ENCODE data around the gene DNAI2.
A peak's percentile ranks its signal among the peaks of the same experiment; 100 is the strongest.

The DNAI2 gene

DNA sequence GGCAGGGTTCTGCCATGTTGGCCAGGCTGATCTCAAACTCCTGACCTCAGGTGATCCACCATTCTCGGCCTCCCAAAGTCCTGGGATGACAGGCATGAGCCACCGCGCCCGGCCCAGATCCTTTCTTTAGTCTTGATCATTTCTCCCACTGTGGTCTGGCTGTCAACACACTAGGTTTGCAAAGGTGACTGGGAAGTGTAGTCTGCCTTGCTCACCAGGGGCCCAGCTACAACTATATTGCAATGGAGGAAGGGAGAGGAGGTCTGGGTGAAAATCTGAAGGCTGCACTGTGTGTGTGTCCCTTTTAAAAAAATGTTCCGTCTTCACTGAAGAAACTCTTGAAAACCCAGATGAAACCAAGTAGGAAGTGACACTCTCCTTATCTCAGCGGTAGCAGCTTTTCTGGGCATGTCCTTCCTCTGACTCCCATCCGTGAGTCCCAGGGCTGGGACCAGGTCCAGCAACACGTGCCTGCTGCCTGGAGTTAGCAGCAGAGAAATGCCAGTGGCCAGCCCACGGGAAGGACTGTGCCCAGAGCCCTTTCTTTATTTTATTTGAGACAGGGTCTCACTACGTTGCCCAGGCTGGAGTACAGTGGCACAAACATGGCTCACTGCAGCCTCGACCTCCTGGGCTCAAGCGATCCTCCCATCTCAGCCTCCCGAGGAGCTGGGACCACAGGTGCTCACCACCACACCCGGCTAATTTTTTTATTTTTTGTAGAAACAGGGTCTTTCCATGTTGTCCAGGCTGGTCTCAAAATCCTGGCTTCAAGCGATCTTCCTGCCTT, 34.1 kb downstream of the DNAI2 start:
- DNase-seq, result no peak

DNA sequence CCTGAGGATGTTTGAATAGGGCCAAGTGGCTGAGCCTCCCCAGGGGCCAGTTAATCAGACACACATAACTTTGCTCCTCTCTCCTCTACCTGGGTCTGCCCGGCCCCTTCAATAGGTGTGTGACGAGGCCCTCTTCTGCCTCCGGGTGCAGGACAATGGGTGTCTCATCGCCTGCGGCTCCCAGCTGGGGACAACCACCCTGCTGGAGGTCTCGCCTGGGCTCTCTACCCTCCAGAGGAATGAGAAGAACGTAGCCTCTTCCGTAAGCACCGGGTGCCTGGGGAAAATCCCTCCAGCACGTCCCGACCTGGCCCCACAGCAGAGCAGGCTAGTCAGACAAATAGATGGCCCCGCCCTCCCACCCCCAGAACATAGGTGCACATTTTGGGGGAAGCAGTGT, 35.9 kb downstream of the DNAI2 start:
- DNase-seq, result no peak

DNA sequence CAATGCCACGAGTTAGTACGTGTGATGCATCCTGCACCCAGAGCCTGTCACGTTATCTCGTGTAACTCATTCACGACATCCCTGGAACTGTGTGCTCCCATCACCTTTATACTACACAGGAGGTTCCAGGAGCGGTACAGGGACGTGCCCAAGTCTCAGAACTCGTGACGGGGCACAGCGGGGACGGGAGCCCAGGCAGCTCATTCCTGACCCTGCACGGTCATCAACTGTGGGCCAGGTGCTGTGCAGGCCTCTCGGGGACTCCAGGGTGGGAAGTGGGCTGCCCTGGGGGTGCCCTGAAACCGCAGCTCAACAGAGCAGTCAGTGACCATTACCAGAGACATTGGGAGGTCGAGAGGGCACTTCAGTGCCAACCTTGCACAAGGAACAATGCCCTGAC, 40.8 kb downstream of the DNAI2 start:
- DNase-seq, result no peak

DNA sequence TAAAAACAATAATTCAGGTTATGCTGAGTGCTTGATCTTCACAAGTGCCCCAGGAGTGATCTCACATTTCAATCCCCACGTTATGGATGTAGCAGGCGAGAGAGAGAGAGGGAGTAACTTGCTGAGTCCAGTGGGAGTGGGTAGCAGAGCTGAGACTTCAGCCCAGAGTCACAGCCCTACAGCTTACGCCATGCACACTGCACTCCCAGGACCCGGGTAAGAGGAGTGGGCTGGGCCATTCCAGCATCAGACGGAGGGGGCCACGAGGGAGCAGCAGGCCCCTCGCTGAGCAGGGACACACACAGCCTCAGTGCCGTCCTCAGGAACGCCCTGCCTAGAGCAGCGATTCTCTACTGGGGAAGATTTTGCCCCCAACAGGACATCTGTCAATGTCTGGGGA, 42.2 kb downstream of the DNAI2 start:
- no peak for DNase-seq

DNA sequence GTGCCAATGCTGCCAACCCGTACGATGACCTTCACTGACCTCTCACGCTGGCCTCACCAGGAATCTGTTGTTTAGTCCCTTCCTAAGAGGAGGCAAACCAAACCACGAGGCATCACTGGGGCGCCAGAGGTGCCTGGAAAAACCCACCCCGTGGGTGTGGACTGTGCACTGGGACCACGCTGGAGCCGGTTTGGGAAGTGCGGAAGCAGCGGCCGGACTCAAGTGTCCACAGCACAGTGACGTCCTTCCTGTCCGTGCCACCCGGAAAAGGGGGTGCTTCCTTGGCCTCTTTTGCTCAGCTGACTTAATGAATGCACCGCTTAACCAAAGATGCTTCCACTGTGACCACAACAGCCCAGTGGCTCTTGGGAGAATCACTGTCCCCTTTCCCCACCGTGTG, 43.0 kb downstream of the DNAI2 start:
- no peak for DNase-seq

DNA sequence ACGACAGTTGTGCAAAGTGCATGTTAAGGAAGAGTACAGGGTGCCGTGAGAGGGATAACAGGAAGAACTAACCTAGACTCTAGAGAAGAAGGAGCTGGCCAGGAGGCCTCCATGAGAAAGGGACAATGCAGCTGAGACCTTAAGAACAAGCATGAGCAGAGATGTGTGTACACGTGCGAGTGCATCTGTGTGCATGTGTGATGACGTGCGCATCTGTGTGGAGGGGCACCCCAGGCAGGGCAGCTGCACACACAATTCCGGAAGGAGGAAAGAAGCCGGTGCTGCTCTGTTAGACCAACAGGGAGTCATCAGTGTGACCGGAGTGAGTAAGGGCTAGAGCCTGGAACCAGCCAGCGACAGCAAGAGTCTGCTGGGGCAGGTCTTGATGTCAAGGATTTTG, 44.4 kb downstream of the DNAI2 start:
- DNase-seq, result no peak

DNA sequence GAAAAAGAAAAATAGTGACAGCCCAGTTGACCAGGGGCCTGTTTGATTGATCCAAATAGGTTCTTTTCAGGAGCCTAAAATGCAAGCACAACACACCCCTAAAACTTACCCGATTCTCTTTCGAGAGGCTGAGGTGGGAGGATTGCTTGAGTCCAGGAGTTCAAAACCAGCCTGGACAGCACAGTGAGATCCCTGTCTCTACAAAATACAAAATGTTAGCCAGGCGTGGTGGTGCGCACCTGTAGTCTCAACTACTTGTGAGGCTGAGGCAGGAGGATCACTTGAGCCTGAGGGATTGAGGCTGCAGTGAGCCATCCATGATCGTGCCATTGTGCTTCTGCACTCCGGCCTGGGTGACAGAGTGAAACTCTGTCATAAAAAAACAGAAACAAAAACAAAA, 50.5 kb downstream of the DNAI2 start:
- no peak for DNase-seq

DNA sequence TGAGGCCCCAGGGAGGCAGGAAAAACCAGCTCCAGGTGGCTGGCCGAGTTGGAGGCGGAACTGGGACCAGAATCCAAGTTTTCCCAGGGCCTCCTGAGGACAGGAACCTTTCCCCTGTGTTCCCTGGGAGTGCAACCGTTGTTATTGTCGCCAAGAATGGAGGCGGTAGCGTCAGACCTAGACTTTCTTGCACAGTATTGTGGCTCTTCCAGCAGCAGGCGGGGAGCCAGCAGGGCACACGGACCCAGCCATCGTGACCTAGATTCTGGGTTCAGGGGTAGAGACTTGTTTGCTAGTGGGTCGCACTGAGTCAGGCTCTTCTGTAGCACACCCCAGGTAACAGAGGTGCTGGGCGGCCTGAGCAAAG, 51.3 kb downstream of the DNAI2 start:
- no peak for DNase-seq

DNA sequence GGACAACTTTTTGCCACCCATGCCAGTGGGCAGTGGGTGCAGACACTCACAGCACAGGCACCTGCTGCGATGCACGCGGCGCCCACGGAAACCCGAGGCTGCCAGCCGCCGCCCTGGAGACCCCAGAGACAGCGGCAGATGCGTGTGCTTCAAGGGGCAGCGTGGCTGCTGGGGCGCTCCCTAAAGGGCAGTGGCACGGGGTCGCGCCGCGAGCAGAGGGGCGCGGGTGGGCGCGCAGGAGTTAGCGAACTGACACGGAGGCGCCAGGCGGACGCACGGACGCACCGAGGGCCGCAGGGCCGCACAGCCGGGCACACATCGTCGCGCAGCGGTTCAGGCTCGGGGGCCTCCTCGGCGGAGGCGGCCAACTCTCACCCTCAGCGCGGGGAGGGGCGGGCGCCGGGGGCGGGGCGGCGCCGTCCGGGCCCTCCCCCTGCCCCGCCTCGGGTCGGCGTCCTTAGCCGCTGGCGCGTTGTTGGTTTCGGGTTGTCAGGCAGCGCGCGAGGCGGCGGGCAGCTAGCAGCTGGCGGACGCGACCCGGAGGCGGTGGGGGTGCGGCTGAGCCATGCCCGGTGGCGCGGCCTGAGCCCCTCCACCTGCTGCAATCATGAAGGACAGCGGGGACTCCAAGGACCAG, 51.8 kb downstream of the DNAI2 start, which contains the start of gene KIF19:
TSS of gene KIF19 (plus strand) at position 484 of the 637 bp plus-strand sequence. CDS start at position 608, 124 bp downstream.
- DNase-seq, result peak; percentile 29 to 45

DNA sequence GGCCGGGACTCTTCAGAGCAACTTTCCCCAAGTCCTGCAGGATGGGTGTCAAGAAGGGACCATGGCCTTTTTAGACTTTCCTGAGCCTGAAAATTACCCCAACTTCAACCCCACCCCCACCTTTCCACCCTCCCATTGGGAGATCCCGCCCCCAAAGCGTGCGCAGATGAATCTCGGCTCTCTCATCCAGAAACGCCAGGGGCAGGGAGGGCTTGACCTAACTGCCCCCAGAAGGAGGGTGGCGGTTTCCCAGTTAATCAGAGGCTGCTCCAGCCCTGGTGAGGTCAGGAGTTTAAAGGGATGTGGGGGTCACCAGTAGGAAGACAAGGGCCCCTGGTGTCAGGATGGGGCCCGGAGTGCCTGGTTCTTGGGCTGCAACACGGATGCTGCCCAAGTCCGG, 52.5 kb downstream of the DNAI2 start:
- no peak for DNase-seq

DNA sequence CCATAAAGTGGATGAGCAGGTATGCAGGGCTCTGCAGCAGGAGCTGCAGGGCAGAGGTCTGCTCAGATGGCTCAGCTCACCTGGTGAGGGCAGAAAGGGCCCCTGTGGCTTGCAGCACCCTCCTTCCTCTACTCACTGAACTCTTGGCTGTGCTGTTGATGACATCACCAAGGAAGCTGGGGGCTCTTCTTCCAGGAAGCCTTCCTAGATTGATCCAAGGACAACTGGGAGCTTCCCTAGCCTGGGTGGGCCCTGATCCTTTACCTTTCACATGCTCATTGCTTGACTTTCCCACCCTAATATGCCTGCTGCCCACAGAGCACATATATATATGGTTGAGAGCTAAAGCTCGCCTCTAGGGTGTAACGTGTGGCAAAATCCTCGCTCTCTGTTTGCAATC, 54.5 kb downstream of the DNAI2 start:
- DNase-seq, result no peak

DNA sequence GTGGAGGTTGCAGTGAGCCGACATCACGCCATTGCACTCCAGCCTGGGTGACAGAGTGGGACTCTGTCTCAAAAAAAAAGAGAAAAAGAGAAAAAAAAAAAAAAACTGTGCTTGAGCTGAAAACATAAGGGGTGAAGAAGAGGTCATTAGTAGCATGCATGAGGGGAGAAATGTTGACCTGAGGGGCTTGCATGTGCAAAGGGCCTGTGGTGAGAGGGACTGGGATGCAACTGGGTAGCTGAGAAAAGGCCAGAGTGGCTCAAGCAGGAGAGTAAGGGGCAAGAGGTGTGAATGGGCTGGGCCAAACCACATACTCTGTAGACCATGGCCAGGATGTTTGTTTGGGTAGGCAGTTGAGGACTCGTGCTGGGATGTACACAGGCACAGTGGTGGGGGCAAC, 55.3 kb downstream of the DNAI2 start:
- no peak for DNase-seq

DNA sequence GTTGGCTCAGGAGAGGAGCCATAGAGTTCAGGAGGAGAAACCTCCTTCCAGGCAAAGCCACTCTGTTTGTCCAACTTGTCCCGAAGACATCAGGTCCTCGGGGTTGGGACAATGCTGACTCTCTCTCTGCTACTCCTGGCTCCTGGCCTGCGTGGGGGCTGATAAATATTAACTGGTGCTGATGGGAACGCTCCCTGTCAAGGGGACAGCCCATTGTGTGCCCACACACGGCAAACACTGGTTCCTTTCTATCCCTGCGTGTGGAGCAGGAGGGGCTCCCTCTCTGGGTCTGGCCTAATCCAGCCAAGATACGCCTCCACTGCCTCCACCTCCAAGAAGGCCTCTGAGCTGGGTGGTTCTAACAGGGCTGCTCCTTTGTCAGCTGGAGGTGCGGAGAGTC, 56.4 kb downstream of the DNAI2 start:
- no peak for DNase-seq

DNA sequence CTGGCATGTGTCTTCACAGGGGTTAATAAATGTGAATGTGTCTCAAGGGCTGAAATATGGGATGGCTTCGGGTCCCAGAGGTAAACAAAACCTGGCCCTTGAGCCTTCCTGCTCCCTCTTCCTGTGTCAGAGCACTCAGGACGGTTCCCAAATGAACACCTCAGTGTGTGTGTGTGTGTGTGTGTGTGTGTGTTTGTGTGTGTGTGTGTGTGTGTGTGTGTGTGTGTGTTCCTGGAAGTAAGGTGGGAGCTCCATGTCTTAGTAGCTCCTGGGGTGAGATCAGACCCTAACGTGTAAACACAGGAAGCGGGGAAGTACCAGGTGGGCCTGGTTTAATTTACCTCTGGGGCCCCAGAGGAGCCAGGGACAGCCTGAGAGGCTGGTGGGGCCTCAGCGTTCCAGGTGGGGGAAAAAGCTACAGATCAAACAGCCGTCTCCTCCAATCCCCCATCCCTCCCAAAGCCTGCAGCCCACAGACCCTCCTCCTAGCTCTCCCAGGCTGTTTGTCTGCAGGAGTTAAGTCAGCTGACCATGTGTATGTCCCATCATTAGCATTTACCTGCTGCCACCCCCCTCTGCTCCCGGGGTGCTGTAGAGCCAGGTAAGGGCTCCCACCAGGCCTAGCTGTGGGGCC, 58.1 kb downstream of the DNAI2 start:
- no peak for DNase-seq

DNA sequence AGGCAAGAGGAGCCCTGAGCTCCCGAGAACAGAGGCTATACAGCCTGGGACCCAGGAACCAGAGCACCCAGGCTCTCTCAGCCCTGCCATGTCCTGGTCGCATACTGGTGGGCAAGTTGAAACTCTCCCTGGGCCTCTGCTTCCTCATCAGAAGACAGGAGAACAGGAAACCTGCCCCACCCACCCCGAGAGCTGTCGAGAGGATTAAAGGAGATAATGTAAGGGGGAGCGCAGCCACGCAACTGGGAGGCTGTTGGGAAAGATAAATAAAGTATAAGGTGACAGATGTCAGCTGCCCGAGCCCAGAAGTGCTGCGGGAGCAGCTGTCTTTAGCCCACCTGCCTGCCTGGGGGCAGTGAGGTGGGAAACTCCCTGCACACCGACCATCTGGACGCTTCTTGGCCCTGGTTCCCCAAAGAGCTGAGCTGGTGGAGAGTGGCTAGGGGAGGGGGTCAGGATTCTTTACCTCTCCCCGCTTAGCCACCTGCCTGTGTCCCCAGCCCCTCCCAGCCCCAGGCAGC, 58.8 kb downstream of the DNAI2 start:
- DNase-seq, result peak; percentile 32 to 62

DNA sequence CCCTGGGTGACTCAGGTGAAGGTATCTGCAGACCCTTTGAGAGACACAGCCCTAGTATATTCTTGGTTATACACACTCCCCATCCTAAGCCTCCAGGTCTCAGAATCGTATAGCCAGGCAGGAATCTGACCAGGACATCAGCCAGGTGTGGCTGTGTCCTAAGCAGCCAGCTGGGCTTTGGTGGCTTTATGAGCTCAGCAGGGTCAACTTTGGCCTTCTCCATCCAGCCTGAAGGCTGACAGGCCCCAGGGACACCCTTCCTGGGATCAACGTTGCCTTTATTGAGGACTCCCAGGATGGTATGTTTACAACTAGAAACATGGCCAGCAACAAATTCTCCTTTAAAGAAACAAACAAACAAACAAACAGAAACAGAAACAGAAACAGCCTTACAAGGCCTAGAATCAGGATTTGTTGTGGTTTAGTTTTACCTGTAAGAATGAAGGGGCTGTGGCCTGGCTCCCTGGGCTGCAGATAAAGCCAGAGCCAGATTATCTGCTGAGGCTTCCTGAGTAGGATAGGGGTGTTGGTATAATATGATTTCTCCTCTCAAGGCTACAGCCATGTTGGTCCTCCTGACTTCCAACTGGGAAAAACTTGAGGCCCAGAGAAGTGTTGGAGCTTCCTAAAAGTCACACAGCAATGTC, 60.5 kb downstream of the DNAI2 start:
- no peak for DNase-seq

DNA sequence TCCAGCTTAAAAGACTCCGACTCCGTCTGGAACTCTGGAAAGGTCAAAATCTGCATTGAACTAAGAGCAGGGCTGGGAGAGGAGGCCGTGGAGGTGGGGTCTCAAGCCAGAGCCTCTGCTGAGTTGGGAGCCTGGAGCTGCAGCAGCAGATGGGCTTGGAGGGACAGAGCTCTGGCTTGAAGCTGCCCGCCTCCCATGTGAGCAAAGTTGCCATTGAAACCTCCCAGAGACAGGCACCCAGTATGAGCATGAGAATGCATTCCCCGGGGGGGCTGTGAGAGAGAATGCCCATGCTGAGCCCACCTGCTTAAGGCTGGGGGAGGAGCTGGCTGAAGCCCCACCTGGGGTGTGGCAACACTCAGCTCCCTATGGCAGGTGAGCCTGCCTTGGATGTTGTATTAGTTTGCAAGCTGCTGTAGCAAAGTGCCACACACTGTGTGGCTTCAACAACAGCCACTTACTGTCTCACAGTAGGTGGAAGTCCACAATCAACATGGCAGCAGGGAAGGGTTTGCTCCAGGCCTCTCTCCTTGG, 61.6 kb downstream of the DNAI2 start:
- DNase-seq, result no peak

DNA sequence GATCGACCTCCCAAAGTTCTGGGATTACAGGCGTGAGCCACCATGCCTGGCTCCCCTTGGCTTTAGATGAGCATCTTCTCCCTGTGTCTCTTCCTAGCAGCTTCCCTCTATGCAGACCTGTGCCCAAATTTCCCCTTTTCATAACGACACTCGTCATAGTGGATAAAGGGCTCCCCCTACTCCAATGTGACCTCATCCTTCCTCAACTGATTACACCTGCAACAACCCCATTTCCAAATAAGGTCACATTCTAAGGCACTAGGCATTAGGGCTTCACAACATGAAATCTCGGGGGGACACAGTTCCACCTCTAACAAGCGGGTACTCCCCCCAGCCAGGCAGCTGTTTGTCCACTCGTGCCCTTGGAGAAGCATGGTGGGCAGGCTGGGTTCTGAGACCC, 62.3 kb downstream of the DNAI2 start:
- no peak for DNase-seq

DNA sequence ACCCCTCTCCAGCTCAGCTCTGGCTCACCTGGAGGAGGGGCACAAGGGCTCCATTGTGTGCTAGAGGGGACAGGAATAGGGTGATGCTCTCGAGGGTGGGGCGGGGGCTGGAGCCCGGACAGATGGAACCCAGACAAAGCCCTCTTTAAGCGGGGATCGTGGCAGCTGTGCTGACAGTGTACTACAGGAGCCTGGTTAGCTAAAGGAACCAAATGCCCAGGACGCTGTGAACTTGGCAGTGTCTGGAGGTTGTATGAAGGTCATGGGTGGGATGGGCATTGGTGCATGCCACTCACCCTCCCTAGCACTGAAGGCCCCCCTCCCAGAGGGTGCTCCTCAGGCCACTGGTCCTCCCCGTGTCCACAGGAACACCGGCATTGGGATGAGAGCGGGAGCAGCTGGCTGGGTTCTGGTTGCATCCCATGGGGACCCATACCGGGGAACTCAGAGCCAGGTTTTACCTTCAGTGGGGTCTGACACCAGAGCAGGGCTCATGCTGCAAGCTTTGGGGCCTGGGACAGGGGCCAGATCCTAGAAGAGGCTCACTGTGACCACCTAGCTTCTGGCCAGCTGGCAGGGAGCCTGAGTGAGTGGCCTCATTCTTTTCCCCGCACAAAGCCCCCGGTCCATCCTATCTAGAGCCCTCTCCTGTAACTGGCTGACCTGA, 63.9 kb downstream of the DNAI2 start:
- no peak for DNase-seq

DNA sequence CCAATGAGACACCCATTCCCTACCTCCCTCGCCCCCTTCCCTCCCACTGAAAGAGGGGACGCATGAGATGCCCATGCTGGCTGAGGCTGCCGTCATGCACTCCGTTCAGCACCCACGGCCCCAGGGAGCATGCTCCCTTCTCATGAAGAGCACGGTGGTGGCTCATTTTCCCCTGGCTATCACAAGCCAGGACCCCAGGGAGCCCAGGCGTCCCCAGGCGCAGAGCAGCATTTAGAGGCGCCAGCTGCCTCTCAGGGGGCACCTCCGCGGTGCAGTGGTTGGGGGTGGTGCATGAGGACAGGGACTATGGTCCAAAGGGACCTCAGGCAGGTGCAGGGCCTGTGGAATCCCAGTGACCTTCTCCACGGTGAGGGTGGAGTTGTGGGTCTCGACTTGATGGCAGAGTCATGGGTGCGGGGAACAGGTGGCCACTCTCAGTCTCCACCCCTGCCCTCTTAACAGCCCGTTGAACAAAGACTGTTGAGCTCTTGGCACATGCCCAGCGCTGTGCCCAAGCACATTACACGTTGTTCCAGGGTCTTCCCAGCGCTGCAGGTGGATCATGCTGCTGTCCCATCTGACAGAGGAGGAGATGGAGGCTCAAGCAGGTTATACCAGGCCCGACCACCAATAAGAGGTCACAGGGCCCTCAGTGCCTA, 65.6 kb downstream of the DNAI2 start:
- no peak for DNase-seq

DNA sequence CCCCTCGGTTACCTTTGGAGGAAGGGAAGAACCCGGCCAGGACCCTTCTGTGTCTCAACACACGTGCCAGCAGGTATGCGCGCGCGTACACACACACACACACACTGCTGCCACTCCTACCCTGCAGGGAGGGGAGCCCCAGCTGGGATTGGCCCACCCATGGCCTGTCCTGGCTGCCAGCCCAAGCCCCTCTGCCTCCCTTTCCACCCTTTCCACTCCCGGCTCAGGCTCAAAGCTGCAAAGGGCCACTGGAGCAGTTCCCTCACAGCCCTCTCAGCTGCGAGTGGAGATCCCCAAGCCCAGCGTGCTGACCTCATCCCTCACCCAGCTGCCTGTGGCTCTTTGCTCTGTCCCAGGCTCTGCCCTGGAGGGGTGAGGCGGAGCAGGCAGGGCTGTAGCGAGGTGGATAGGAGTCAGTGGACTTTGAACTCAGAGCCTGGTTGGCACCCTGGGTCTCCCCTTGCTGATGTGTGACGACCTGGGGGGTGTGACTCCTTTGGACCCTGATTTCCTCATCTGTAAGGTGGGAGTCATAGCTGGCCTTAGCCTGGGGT, 66.5 kb downstream of the DNAI2 start:
- no peak for DNase-seq

DNA sequence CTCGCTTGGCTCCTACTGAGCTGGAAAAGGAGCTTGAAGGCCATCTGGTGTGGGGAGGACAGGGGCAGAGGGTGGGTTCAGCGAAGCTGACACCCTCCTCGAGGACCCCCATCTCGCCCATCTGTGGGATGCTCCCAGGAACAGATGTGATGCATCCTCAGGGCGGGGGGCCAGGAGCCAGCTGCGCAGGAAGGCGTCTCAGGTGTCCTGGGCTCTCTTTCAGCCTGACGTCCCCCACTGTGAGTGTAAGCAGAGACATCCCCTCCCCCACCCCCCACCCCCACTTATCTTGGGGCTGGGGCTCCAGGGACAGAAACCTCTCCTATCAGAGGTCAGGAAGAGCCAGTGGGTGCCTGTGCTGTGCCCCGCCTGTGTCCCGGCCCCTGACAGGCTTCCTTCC, 68.2 kb downstream of the DNAI2 start:
- DNase-seq, result no peak

Measured in NCI-H2081 (cell line).